BJ (cell line): ENCODE results near the gene FER1L5. TPM values are rescaled to one million over a fixed set of nuclear protein-coding genes. Genes with fewer than 3 reads are reported as not detected.

Source experiments
- CTCF ChIA-PET: fragments of 350-600 bp; formaldehyde crosslinking; extraction: SDS; loops from one replicate; lab custom pipeline; 2021; ENCODE audit warnings: antibody characterized with exemption, inconsistent platforms; lab: Yijun Ruan, JAX
- POLR2A ChIA-PET: fragments of 300-600 bp; sonication (Branson Sonifier 250); formaldehyde crosslinking; extraction: SDS; loops from one replicate; lab custom pipeline; 2021; ENCODE audit warnings: antibody characterized with exemption; lab: Charles Lee
- DNase-seq: peaks from one replicate; pipeline ENCODE4 v3.0.0-alpha.2; 2011; ENCODE audit warnings: low read depth
- H3K27me3 ChIP-seq: 2 replicates; pipeline ENCODE4 v1.6.0; 2011; ENCODE audit warnings: low read length; ENCODE audit not compliant: control insufficient read depth, insufficient read depth
- H3K36me3 ChIP-seq: 2 replicates; pipeline ENCODE4 v1.5.1; 2011; ENCODE audit warnings: low read length; ENCODE audit not compliant: control insufficient read depth, insufficient read depth
- H3K4me3 ChIP-seq: 2 replicates; pipeline ENCODE4 v1.5.1; 2011; ENCODE audit warnings: low read depth, mild to moderate bottlenecking, control low read depth, low read length
- polyA plus RNA-seq: library from polyadenylated mRNA; depleted of rRNA; stranded (reverse); fragments of >200 nt; gene quantifications from 2 replicates; pipeline ENCODE4 v1.2.3, GENCODE V29; 2011
- TF ChIP-seq, protein P1 (sequence below): IDR thresholded peaks from 2 replicates; pipeline ENCODE4 v1.5.1; 2011; ENCODE audit warnings: low read depth, mild to moderate bottlenecking, control low read depth, inconsistent platforms, low read length, moderate library complexity; ENCODE audit not compliant: insufficient read depth

FER1L5 gene
- polyA plus RNA-seq, 1 experiment: 0.07 TPM

DNA sequence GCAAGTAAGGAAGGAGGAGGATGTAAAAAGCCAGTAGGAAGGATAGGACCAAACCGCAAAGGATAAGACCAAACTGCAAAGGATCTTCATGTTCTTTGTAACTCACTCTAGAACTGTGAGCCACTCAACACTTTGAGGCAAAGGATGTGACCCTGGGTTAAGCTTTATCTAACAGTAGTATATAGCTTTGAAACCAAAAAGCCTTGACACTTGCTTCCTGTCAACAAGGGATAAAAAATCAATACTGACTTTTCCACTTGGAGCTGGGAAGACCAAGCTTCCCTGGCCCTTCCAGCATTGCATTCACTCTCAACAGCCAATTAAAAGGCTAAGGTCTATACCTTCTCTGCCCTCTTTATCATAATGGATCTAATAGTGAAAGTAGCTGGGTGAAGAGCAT lies 26.4 kb upstream of the FER1L5 start:
- Histone ChIP-seq H3K4me3 (no peak overlapping the region), H3K27me3 (no peaks in the 10 kb centered on the region), H3K36me3 (peaks cover 24% of the 10 kb centered on the region)
- DNase-seq: no peak
- ChIA-PET CTCF (interaction anchor here (0.6 kb wide), 1 partner anchor 132 kb away, joined by 3 read pairs; no protein-coding TSS in a partner anchor), POLR2A (no interaction called here)
- TF ChIP-seq, protein P1, sequence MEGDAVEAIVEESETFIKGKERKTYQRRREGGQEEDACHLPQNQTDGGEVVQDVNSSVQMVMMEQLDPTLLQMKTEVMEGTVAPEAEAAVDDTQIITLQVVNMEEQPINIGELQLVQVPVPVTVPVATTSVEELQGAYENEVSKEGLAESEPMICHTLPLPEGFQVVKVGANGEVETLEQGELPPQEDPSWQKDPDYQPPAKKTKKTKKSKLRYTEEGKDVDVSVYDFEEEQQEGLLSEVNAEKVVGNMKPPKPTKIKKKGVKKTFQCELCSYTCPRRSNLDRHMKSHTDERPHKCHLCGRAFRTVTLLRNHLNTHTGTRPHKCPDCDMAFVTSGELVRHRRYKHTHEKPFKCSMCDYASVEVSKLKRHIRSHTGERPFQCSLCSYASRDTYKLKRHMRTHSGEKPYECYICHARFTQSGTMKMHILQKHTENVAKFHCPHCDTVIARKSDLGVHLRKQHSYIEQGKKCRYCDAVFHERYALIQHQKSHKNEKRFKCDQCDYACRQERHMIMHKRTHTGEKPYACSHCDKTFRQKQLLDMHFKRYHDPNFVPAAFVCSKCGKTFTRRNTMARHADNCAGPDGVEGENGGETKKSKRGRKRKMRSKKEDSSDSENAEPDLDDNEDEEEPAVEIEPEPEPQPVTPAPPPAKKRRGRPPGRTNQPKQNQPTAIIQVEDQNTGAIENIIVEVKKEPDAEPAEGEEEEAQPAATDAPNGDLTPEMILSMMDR: no peak

DNA sequence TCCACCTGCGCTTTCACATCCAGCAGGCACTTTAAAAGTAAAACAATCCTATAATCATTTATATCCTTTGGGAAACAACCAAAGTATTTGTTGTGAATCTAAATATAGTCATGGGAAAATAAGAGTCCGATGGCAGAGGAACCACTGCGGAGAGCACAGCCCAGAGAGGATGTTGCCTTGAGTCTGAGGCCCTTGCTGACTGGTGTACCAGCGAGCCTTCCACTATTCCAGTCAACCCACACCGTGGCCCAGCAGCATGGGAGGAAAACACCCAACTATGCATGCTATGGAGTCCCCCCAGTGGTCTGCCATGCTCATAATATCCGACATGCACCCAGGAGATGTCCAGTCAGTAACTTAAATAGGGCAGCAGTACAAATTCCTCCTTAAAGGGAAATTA lies 26.0 kb upstream of the FER1L5 start:
- POLR2A ChIA-PET: no interaction called here
- CTCF ChIA-PET: no interaction called here
- Histone ChIP-seq H3K4me3 (no peak overlapping the region), H3K27me3 (no peaks in the 10 kb centered on the region), H3K36me3 (peaks cover 24% of the 10 kb centered on the region)
- no peak for DNase-seq
- TF ChIP-seq, protein P1: no peak

DNA sequence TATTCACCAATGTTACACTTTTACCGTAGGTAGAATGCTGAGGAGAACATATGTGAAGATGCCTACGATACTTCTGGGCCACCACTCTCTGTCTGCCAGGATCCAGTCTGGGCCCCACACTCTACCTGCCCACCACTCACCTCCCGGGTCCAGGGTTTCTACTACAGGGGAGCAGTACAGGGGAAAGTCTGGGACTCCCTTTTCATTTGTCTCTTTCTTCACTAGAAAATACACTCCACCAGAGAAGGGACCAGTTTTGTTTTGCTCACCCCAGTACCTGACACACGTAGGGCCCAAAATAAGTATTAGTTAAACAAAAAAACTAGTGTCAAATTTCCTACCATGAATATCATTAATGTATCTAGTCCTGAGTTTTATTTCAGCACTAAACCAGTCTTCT lies 25.6 kb upstream of the FER1L5 start:
- ChIA-PET POLR2A (interaction anchor here (0.6 kb wide), 1 partner anchor 96 kb away, joined by 12 read pairs; no protein-coding TSS in a partner anchor), CTCF (interaction anchor here (1.8 kb wide), 1 partner anchor 12 kb away, joined by 5 read pairs; no protein-coding TSS in a partner anchor)
- DNase-seq: no peak
- no peak overlapping the region for H3K4me3 ChIP-seq
- no peaks in the 10 kb centered on the region for H3K27me3 ChIP-seq
- TF ChIP-seq, protein P1: no peak
- peaks cover 24% of the 10 kb centered on the region for H3K36me3 ChIP-seq

DNA sequence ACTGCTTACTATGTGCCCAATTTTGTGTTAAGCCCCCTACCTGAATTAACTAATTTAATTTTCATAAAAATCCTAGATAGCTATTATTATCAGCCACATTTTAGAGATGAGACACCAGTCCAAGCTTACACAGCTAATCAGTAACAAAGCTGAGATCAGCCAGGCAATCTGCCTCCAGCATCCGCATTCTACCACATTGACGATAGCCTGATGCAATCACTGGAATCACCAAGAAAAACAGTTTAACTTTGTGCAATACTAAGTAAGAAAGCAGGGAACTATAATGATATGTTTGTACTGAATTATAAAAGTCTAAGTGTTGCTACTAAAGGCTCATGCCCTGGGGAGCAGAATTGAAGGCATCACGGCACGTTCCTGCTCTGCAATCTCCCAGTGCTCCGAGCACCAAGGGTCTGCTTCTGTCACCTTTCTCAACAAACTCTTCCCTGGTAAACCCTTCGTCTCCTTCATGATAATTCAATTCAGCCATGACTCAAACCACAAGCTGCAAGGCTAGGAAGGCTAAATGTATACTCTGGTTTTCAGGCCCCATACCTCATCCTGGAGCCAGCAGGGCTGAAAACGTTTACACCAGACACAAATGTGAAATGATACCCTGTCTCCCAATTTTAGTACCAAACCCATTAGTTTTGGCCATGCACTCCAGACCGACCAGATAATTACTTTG lies 23.8 kb upstream of the FER1L5 start:
- Histone ChIP-seq H3K4me3 (no peak overlapping the region), H3K27me3 (no peaks in the 10 kb centered on the region), H3K36me3 (peaks cover 12% of the 10 kb centered on the region)
- TF ChIP-seq, protein P1: no peak
- CTCF ChIA-PET: interaction anchor here (0.6 to 1.8 kb wide), 3 partner anchors 11 to 39 kb away, joined by 3 to 5 read pairs (median 4); no protein-coding TSS in a partner anchor
- DNase-seq: no peak
- POLR2A ChIA-PET: no interaction called here

DNA sequence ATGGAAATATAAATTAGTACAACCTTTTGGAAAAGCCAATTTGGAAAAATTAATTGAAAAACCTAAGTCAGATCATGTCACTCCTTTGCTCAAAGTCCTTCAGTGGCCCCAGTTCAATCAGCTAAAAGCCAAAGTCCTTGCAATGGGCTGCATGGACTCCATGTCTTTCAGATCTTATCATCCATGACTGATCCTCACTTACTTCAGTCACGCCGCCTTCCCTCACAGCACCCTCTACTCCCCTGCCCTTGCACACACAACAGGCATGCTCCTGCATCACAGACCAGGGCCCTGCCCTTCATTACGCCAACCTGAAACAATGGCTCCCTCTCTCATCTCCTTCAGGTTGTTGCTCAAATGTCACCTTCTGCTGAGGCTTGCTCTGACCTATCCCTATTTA lies 20.0 kb upstream of the FER1L5 start:
- H3K36me3 ChIP-seq: peaks cover 5% of the 10 kb centered on the region
- TF ChIP-seq, protein P1: no peak
- H3K27me3 ChIP-seq: no peaks in the 10 kb centered on the region
- ChIA-PET POLR2A (no interaction called here), CTCF (no interaction called here)
- no peak for DNase-seq
- no peak overlapping the region for H3K4me3 ChIP-seq
